Measurements from ENCODE around the gene PRKCA. TPM values are rescaled to one million over a fixed set of nuclear protein-coding genes. Genes with fewer than 3 reads are reported as not detected.

The PRKCA gene
- total RNA-seq, 1 experiment from 2014 or later, result 20.7 TPM

GRCh38 chr17:66803474-66803951 is 501.1 kb downstream of the PRKCA start:
- Mint-ChIP-seq H3K27ac (ENCODE audit: low read depth, unreplicated experiment) (no peak overlapping the region), H3K4me1 (ENCODE audit: insufficient read depth, unreplicated experiment) (no peaks in the 10 kb centered on the region), H3K9me3 (ENCODE audit: unreplicated experiment) (no peaks in the 10 kb centered on the region), H3K27me3 (ENCODE audit: insufficient read depth, unreplicated experiment) (no peaks in the 10 kb centered on the region), H3K4me3 (ENCODE audit: unreplicated experiment) (no peak overlapping the region), H3K36me3 (ENCODE audit: insufficient read depth, unreplicated experiment) (no peaks in the 10 kb centered on the region)
- BruUV-seq (replicated peaks), result no TSS peak
- intact Hi-C loops (cut with micrococcal nuclease), result no loop called here
- TF ChIP-seq CTCF (IDR thresholded peaks at IDR 0.05; ENCODE audit: unreplicated experiment), result no peak
- DNase-seq (ENCODE audit: unreplicated experiment), result no peak
- ChIA-PET CTCF (interaction anchor here (0.6 kb wide), 1 partner anchor 177 kb away, joined by 3 read pairs; no protein-coding TSS in a partner anchor), POLR2A (no interaction called here)

- ChIA-PET POLR2A (no interaction called here), CTCF (no interaction called here)
- no peak for DNase-seq (ENCODE audit: unreplicated experiment)
- H3K4me1 Mint-ChIP-seq (ENCODE audit: insufficient read depth, unreplicated experiment), result no peaks in the 10 kb centered on the region
- H3K27ac Mint-ChIP-seq (ENCODE audit: low read depth, unreplicated experiment), result no peak overlapping the region
- BruUV-seq (replicated peaks), result no TSS peak
- H3K36me3 Mint-ChIP-seq (ENCODE audit: insufficient read depth, unreplicated experiment), result no peaks in the 10 kb centered on the region
- H3K9me3 Mint-ChIP-seq (ENCODE audit: unreplicated experiment), result no peaks in the 10 kb centered on the region
- H3K4me3 Mint-ChIP-seq (ENCODE audit: unreplicated experiment), result no peak overlapping the region
- intact Hi-C loops (cut with micrococcal nuclease), result no loop called here
- no peak for TF ChIP-seq CTCF (IDR thresholded peaks at IDR 0.05; ENCODE audit: unreplicated experiment)
- H3K27me3 Mint-ChIP-seq (ENCODE audit: insufficient read depth, unreplicated experiment), result no peaks in the 10 kb centered on the region
Measured at GRCh38 chr17:66805567-66805966, 503.2 kb downstream of the PRKCA start.

GRCh38 chr17:66807182-66807581 is 504.8 kb downstream of the PRKCA start:
- intact Hi-C loops (cut with micrococcal nuclease), result no loop called here
- no peak for DNase-seq (ENCODE audit: unreplicated experiment)
- Mint-ChIP-seq H3K36me3 (ENCODE audit: insufficient read depth, unreplicated experiment) (no peaks in the 10 kb centered on the region), H3K4me1 (ENCODE audit: insufficient read depth, unreplicated experiment) (no peaks in the 10 kb centered on the region), H3K4me3 (ENCODE audit: unreplicated experiment) (no peak overlapping the region), H3K9me3 (ENCODE audit: unreplicated experiment) (no peaks in the 10 kb centered on the region), H3K27me3 (ENCODE audit: insufficient read depth, unreplicated experiment) (peaks cover under 1% of the 10 kb centered on the region), H3K27ac (ENCODE audit: low read depth, unreplicated experiment) (no peak overlapping the region)
- BruUV-seq (replicated peaks), result no TSS peak
- POLR2A ChIA-PET, result no interaction called here
- TF ChIP-seq CTCF (IDR thresholded peaks at IDR 0.05; ENCODE audit: unreplicated experiment), result no peak
- CTCF ChIA-PET, result no interaction called here

- DNase-seq (ENCODE audit: unreplicated experiment), result no peak
- H3K36me3 Mint-ChIP-seq (ENCODE audit: insufficient read depth, unreplicated experiment), result no peaks in the 10 kb centered on the region
- intact Hi-C loops (cut with micrococcal nuclease), result no loop called here
- H3K4me3 Mint-ChIP-seq (ENCODE audit: unreplicated experiment), result no peak overlapping the region
- peaks cover 23% of the 10 kb centered on the region for H3K27me3 Mint-ChIP-seq (ENCODE audit: insufficient read depth, unreplicated experiment)
- H3K27ac Mint-ChIP-seq (ENCODE audit: low read depth, unreplicated experiment), result no peak overlapping the region
- H3K4me1 Mint-ChIP-seq (ENCODE audit: insufficient read depth, unreplicated experiment), result no peaks in the 10 kb centered on the region
- ChIA-PET POLR2A (no interaction called here), CTCF (no interaction called here)
- no peak for TF ChIP-seq CTCF (IDR thresholded peaks at IDR 0.05; ENCODE audit: unreplicated experiment)
- no peaks in the 10 kb centered on the region for H3K9me3 Mint-ChIP-seq (ENCODE audit: unreplicated experiment)
- no TSS peak for BruUV-seq (replicated peaks)
Measured at GRCh38 chr17:66809408-66809807, 507.0 kb downstream of the PRKCA start.

Measured in MCF 10A (cell line).